Keratinocyte (primary cell): ENCODE data around the gene MSI2. TPM values are rescaled to one million over a fixed set of nuclear protein-coding genes. Genes with fewer than 3 reads are reported as not detected.

Source experiments
- DNase-seq: peaks from one replicate; pipeline ENCODE4 v3.0.0-alpha.2; 2011; ENCODE audit warnings: low read depth, missing footprints, low spot score
- FAIRE-seq: peaks from 2 replicates; lab custom pipeline; 2011; peaks lifted over from hg19 to GRCh38; lab: Jason Lieb, UNC
- H2AFZ ChIP-seq: 2 replicates; pipeline ENCODE4 v1.6.0; 2012; ENCODE audit warnings: low read length, control low read depth, inconsistent platforms; ENCODE audit not compliant: control insufficient read depth
- H3K27ac ChIP-seq: 2 replicates; pipeline ENCODE4 v1.5.1; 2011; ENCODE audit warnings: low read length; ENCODE audit not compliant: control insufficient read depth, insufficient read depth
- H3K27me3 ChIP-seq: 3 replicates; pipeline ENCODE4 v1.6.0; 2011; ENCODE audit warnings: low read length; ENCODE audit not compliant: control insufficient read depth, insufficient read depth; ENCODE audit errors: extremely low read depth
- H3K36me3 ChIP-seq, 2 experiments: 2 replicates in 1 of 2; 3 replicates in 1 of 2; pipeline ENCODE4 v1.5.1; 2011; ENCODE audit warnings: low read length in 2 of 2, mild to moderate bottlenecking in 1 of 2; ENCODE audit not compliant: control insufficient read depth in 2 of 2, insufficient read depth in 2 of 2; ENCODE audit errors: extremely low read depth in 1 of 2
- H3K4me1 ChIP-seq: 3 replicates; pipeline ENCODE4 v1.5.1; 2011; ENCODE audit warnings: low read length; ENCODE audit not compliant: control insufficient read depth, insufficient read depth; ENCODE audit errors: extremely low read depth
- H3K4me2 ChIP-seq: 3 replicates; pipeline ENCODE4 v1.6.0; 2011; ENCODE audit warnings: low read depth, low read length; ENCODE audit not compliant: control insufficient read depth, insufficient read depth; ENCODE audit errors: extremely low read depth
- H3K4me3 ChIP-seq, 3 experiments: fragments of 200-600 bp in 1 of 3; sonication (generic) in 1 of 3; 2 replicates in 2 of 3; 3 replicates in 1 of 3; pipeline ENCODE4 v1.5.1; 2011 to 2016; ENCODE audit warnings: low read length in 3 of 3, mild to moderate bottlenecking in 3 of 3, control low read depth in 2 of 3, inconsistent platforms in 1 of 3, low read depth in 1 of 3, mixed read lengths in 1 of 3, mixed run types in 1 of 3, moderate library complexity in 1 of 3; ENCODE audit not compliant: control insufficient read depth in 2 of 3, insufficient read depth in 2 of 3; ENCODE audit errors: extremely low read depth in 1 of 3
- H3K79me2 ChIP-seq: 2 replicates; pipeline ENCODE4 v1.6.0; 2012; ENCODE audit warnings: low read length; ENCODE audit not compliant: control insufficient read depth, insufficient read depth
- H3K9ac ChIP-seq: 3 replicates; pipeline ENCODE4 v1.6.0; 2011; ENCODE audit warnings: low read length; ENCODE audit not compliant: control insufficient read depth, insufficient read depth; ENCODE audit errors: extremely low read depth
- H3K9me1 ChIP-seq: 3 replicates; pipeline ENCODE4 v1.6.0; 2011; ENCODE audit warnings: low read length; ENCODE audit not compliant: control insufficient read depth, insufficient read depth; ENCODE audit errors: extremely low read depth
- H3K9me3 ChIP-seq: 2 replicates; pipeline ENCODE4 v1.5.1; 2012; ENCODE audit warnings: low read depth, low read length; ENCODE audit not compliant: control insufficient read depth
- H4K20me1 ChIP-seq: 3 replicates; pipeline ENCODE4 v1.6.0; 2011; ENCODE audit warnings: low read length; ENCODE audit not compliant: control insufficient read depth, insufficient read depth; ENCODE audit errors: extremely low read depth
- EZH2 ChIP-seq: IDR thresholded peaks from one replicate; pipeline ENCODE4 v1.6.1; 2012; ENCODE audit warnings: inconsistent platforms, mild to moderate bottlenecking, low read length, moderate library complexity
- dilution Hi-C: fragments of 300-500 bp; cut with MboI; formaldehyde crosslinking; loops from one replicate; pipeline ENCODE4 v1.7.0; 2020; ENCODE audit warnings: low sequenced_read_pairs; ENCODE audit not compliant: extremely low pct_ligation_motif_present
- polyA plus RNA-seq, 5 experiments: library from polyadenylated mRNA; depleted of rRNA in 3 of 5; stranded (reverse) in 3 of 5; stranded (forward) in 1 of 5; unstranded in 1 of 5; fragments of >200 nt; gene quantifications; 1 replicate in 1 of 5; 2 replicates in 3 of 5; 3 replicates in 1 of 5; pipeline versions ENCODE4 v1.2.1 to v1.2.3, GENCODE V29; 2011 to 2012; ENCODE audit warnings: missing spikeins in 2 of 5, low read depth in 1 of 5, low replicate concordance in 1 of 5
- TF ChIP-seq, protein P1 (sequence below), 3 experiments: IDR thresholded peaks in 1 of 3; conservative IDR thresholded peaks in 1 of 3; optimal IDR thresholded peaks in 1 of 3; 2 replicates in 2 of 3; 3 replicates in 1 of 3; pipeline versions ENCODE3 to v1.5.1; 2011; ENCODE audit warnings: low read length in 3 of 3, mild to moderate bottlenecking in 3 of 3, moderate library complexity in 2 of 3, control low read depth in 1 of 3, inconsistent platforms in 1 of 3; ENCODE audit not compliant: insufficient read depth in 2 of 3; ENCODE audit errors: extremely low read depth in 1 of 3

The MSI2 gene
- polyA plus RNA-seq, 1 donor (not counting 4 experiments of a cell fraction or from before 2014, with no cell fraction given) = 22.3 TPM

DNA sequence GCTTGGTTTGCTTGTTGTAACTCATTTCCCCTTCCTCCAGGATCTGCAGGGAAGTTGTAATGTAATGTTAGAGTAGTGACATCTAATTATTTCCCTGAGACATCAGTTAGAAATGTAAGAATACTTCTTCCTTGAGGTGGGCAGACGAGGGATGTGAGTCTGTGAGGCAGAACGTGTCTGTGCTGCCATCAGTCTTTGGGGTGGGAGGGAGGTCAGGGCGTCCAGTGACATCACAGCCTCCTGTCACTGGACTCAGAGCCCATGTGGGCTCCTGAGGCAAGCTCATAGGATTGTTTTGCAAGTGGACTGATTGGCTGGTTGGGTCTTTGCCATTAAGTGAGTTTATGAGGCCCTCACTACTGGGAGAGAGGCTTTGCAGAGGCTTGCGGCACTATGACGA lies 300.0 kb downstream of the MSI2 start:
- Histone ChIP-seq H3K9ac (no peak overlapping the region), H3K4me3 (no peak overlapping the region), H3K79me2 (no peaks in the 10 kb centered on the region), H3K9me3 (no peaks in the 10 kb centered on the region), H3K27me3 (no peaks in the 10 kb centered on the region), H3K36me3 (no peaks in the 10 kb centered on the region), H3K4me2 (no peak overlapping the region), H3K4me1 (peaks cover 15% of the 10 kb centered on the region), H3K9me1 (no peaks in the 10 kb centered on the region), H4K20me1 (no peaks in the 10 kb centered on the region), H2AFZ (no peak overlapping the region), H3K27ac (no peak overlapping the region)
- DNase-seq (no peak), FAIRE-seq (no peak)
- TF ChIP-seq, protein P1, sequence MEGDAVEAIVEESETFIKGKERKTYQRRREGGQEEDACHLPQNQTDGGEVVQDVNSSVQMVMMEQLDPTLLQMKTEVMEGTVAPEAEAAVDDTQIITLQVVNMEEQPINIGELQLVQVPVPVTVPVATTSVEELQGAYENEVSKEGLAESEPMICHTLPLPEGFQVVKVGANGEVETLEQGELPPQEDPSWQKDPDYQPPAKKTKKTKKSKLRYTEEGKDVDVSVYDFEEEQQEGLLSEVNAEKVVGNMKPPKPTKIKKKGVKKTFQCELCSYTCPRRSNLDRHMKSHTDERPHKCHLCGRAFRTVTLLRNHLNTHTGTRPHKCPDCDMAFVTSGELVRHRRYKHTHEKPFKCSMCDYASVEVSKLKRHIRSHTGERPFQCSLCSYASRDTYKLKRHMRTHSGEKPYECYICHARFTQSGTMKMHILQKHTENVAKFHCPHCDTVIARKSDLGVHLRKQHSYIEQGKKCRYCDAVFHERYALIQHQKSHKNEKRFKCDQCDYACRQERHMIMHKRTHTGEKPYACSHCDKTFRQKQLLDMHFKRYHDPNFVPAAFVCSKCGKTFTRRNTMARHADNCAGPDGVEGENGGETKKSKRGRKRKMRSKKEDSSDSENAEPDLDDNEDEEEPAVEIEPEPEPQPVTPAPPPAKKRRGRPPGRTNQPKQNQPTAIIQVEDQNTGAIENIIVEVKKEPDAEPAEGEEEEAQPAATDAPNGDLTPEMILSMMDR (optimal IDR thresholded peaks at IDR 0.05 in 1 of 3, IDR thresholded peaks at IDR 0.05 in 1 of 3, conservative IDR thresholded peaks at IDR 0.05 in 1 of 3; ENCODE audit: extremely low read depth in 1 of 3, insufficient read depth in 2 of 3, low read length in 3 of 3) = no peak
- TF ChIP-seq EZH2 = no peak
- dilution Hi-C loops = no loop called here

DNA sequence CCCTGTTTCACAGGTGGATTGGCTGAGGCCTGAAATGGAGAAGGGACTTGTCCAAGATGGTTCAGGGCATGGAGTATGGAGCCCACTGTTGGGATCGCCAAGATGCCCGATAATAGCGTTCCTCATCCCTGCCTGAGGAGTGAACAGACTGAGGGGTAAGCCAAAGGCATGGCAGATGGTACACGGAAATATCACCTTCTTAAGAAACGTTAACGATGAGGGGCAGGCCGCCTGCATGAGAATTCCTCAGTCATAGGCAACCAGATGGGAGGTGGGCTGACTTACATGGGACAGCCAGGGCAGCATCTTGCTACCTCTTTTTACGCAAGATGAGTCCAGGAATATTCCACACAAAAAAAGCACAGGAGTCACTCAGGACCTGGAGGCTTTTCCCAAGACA lies 300.7 kb downstream of the MSI2 start:
- dilution Hi-C loops = no loop called here
- TF ChIP-seq EZH2 = no peak
- TF ChIP-seq, protein P1 (optimal IDR thresholded peaks at IDR 0.05 in 1 of 3, IDR thresholded peaks at IDR 0.05 in 1 of 3, conservative IDR thresholded peaks at IDR 0.05 in 1 of 3; ENCODE audit: extremely low read depth in 1 of 3, insufficient read depth in 2 of 3, low read length in 3 of 3) = no peak
- Histone ChIP-seq H4K20me1 (no peaks in the 10 kb centered on the region), H3K4me1 (peaks cover 15% of the 10 kb centered on the region), H3K9me1 (no peaks in the 10 kb centered on the region), H3K36me3 (no peaks in the 10 kb centered on the region), H3K4me2 (peak overlapping the region; percentile 70), H3K4me3 (no peak overlapping the region), H3K9me3 (no peaks in the 10 kb centered on the region), H3K27ac (no peak overlapping the region), H3K27me3 (no peaks in the 10 kb centered on the region), H3K79me2 (no peaks in the 10 kb centered on the region), H2AFZ (no peak overlapping the region), H3K9ac (no peak overlapping the region)
- DNase-seq (no peak), FAIRE-seq (no peak)
